GM13976 (cell line): ENCODE measurements around the gene C4orf50.
"Not testable (repeated sequence)": the region's sequence is repeated elsewhere in the genome, so short reads cannot be mapped to it uniquely, and the experiment has no call there.

ENCODE experiments used
- DNase-seq: peaks from one replicate; pipeline ENCODE4 v3.0.0; 2012; ENCODE audit warnings: low spot score
- in situ Hi-C: fragments of 300-500 bp; cut with MboI; formaldehyde crosslinking; loops from one replicate; pipeline ENCODE4 v1.12.0; 2022; ENCODE audit warnings: low sequenced_read_pairs, mixed read lengths, inconsistent platforms; ENCODE audit not compliant: unreplicated experiment
- TF ChIP-seq, protein P1 (sequence below): IDR thresholded peaks from 2 replicates; pipeline ENCODE4 v1.5.1; 2012; ENCODE audit warnings: borderline replicate concordance, mild to moderate bottlenecking; ENCODE audit not compliant: insufficient read depth; ENCODE audit errors: extremely low read depth, missing control alignments, control extremely low read depth

Gene C4orf50

DNA sequence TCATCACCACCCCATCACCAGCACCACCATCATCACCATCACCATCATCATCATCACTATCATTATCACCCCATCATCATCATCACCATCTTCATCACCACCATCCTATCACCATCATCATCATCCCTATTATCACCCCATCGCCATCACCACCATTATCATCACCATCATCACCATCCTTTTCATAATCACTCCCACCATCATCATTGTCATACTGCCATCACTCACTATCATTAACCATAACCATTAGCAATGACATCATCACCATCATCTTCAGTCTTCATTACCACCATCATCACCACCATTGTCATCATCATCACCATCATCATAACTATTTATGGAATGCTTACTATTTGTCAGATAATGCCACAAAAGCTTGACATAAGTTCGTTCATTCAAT is 161.0 kb downstream of the C4orf50 start:
- in situ Hi-C loops = no loop called here
- DNase-seq = no peak
- TF ChIP-seq, protein P1, sequence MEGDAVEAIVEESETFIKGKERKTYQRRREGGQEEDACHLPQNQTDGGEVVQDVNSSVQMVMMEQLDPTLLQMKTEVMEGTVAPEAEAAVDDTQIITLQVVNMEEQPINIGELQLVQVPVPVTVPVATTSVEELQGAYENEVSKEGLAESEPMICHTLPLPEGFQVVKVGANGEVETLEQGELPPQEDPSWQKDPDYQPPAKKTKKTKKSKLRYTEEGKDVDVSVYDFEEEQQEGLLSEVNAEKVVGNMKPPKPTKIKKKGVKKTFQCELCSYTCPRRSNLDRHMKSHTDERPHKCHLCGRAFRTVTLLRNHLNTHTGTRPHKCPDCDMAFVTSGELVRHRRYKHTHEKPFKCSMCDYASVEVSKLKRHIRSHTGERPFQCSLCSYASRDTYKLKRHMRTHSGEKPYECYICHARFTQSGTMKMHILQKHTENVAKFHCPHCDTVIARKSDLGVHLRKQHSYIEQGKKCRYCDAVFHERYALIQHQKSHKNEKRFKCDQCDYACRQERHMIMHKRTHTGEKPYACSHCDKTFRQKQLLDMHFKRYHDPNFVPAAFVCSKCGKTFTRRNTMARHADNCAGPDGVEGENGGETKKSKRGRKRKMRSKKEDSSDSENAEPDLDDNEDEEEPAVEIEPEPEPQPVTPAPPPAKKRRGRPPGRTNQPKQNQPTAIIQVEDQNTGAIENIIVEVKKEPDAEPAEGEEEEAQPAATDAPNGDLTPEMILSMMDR = no peak

DNA sequence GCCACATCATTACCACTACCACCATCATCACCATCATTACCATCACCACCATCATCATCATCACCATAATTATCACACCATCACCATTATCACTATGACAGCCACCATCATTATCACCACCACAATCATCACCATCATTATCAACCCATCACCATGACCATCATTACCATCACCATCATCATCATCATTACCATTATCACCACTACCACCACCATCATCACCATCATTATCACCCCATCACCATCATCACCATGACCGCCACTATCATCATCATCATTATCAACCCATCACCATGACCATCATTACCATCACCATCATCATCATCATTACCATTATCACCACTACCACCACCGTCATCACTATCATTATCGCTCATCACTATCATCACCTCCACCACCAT is 161.9 kb downstream of the C4orf50 start:
- in situ Hi-C loops = not testable (repeated sequence)

DNA sequence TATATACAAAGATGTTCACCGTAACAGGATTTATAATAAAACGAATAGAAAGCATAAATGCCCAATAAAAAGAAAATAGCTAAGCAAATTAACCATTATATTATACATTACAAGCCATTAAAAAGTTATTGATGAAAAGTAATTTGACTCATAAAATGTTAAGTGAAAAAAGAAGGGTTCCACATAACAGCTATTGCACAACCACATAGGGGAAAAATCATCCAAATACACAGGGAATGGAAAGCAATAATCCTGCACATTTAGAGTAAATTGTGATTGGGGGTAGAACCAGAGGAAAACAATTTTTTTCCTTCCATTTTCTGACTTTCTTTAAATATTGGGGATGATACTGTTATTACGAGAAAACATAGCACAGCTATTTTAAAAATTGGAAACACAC is 163.3 kb downstream of the C4orf50 start:
- TF ChIP-seq, protein P1 = no peak
- DNase-seq = no peak
- in situ Hi-C loops = no loop called here

More for the DNA sequence above, 161.9 kb downstream of the C4orf50 start:
- not testable (repeated sequence) for DNase-seq

DNA sequence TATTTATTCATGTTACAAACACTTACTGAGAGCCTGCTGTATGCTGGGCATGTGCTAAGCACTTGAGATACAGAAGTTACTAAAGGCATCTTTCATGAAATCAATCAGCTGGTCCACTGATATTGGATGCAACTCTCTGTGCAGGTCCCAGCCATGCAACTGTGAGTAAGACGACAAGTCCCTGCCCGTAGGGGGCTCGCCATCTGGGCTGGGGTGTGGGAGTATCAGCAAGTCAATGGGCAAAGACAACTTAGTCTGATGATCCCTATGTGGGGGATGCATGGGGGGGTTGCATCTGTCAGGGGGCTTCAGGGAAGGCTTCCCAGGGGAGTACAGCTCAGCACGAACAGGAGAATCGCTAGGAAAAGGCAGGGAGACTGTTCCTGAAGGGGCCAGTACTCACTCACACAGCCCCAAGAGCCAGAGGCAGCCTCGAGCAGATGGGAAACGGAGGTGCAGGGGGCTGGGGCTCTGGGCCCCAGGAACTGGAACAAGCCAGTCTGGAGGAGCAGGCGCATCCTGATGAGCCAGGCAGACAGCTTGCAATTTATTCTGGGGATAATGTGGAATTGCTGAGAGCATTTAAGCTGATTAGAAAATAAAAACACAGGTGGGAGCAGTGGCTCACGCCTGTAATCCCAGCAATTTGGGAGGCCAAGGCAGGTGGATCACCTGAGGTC is 165.6 kb downstream of the C4orf50 start:
- in situ Hi-C loops = no loop called here
- no peak for DNase-seq
- TF ChIP-seq, protein P1 = no peak

DNA sequence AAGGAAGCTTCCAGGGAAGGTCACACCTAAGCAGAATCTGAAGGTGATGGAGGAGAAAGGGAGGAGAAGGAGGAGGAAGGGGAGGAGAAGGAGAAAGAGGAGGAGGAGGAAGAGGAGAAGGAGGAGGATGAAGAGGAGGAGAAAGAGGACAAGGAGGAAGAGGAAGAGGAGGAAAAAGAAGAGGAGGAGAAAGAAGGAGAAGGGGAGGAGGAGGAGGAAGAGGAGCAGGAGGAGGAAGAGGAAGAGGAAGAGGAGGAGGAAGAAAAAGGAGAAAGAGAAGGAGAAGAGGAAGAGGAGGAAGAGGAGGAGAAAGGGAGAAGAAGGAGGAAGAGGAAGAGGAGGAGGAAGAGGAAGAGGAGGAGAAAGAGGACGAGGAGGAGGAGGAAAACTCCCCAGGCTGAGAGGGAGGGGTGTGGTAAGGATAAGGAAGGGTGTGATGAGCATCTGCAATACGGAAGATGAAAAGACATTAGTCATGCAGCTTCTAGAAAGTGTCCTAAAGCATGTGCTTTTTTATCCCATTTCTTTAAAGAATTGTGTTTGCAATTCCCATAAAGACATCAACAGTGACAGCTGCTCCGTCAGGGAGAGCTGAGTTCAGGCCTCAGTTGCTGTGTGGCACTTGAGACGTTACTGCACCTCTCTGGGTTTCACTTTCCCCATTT is 166.5 kb downstream of the C4orf50 start:
- no peak for DNase-seq
- TF ChIP-seq, protein P1 = no peak
- in situ Hi-C loops = no loop called here
